ENCODE data around the gene ASB10. TPM values are rescaled to one million over a fixed set of nuclear protein-coding genes. Genes with fewer than 3 reads are reported as not detected.
A peak's percentile ranks its signal among the peaks of the same experiment; 100 is the strongest.

Gene ASB10
- total and polyA plus RNA-seq, 5 experiments from 2014 or later = not detected

- Mint-ChIP-seq H3K4me1 (peaks cover 0 to 2% (median 0%) of the 10 kb centered on the region in 4 donors), H3K4me3 (no peak overlapping the region), H3K9me3 (no peaks in the 10 kb centered on the region), H3K27me3 (peaks cover 13 to 51% (median 17%) of the 10 kb centered on the region in 5 donors), H3K36me3 (no peaks in the 10 kb centered on the region), H3K27ac (no peak overlapping the region)
- POLR2A ChIA-PET = no interaction called here
- peak in 1 of 10 donors; percentile 50 for DNase-seq
- ATAC-seq = no peak
These were observed 7.7 kb downstream of the ASB10 start for GRCh38 chr7:151179287-151179860.

GRCh38 chr7:151178831-151179230, 8.2 kb downstream of the ASB10 start:
- POLR2A ChIA-PET = no interaction called here
- no peaks in the 10 kb centered on the region for H3K9me3 Mint-ChIP-seq
- H3K4me3 Mint-ChIP-seq = no peak overlapping the region
- peaks cover 13 to 55% (median 17%) of the 10 kb centered on the region in 5 donors for H3K27me3 Mint-ChIP-seq
- no peaks in the 10 kb centered on the region for H3K36me3 Mint-ChIP-seq
- ATAC-seq (no peak), DNase-seq (peak in 1 of 10 donors; percentile 14)
- peaks cover 0 to 2% (median 0%) of the 10 kb centered on the region in 4 donors for H3K4me1 Mint-ChIP-seq
- no peak overlapping the region for H3K27ac Mint-ChIP-seq

GRCh38 chr7:151178236-151178635, 8.8 kb downstream of the ASB10 start:
- no peaks in the 10 kb centered on the region for H3K36me3 Mint-ChIP-seq

GRCh38 chr7:151177310-151177709, 9.7 kb downstream of the ASB10 start:
- no peaks in the 10 kb centered on the region for H3K36me3 Mint-ChIP-seq
- no peak overlapping the region for H3K27ac Mint-ChIP-seq
- no peak for ATAC-seq
- no peaks in the 10 kb centered on the region for H3K9me3 Mint-ChIP-seq
- H3K27me3 Mint-ChIP-seq = peaks cover 25 to 69% (median 29%) of the 10 kb centered on the region in 5 donors
- DNase-seq = no peak
- POLR2A ChIA-PET = no interaction called here
- H3K4me3 Mint-ChIP-seq = no peak overlapping the region
- peaks cover 4 to 13% (median 7%) of the 10 kb centered on the region in 4 donors for H3K4me1 Mint-ChIP-seq

More at GRCh38 chr7:151178236-151178635, 8.8 kb downstream of the ASB10 start:
- peaks cover 16 to 61% (median 22%) of the 10 kb centered on the region in 5 donors for H3K27me3 Mint-ChIP-seq
- POLR2A ChIA-PET = no interaction called here
- DNase-seq (no peak), ATAC-seq (no peak)
- peaks cover 0 to 3% (median 2%) of the 10 kb centered on the region in 4 donors for H3K4me1 Mint-ChIP-seq
- no peaks in the 10 kb centered on the region for H3K9me3 Mint-ChIP-seq
- no peak overlapping the region for H3K4me3 Mint-ChIP-seq
- H3K27ac Mint-ChIP-seq = no peak overlapping the region

GRCh38 chr7:151176401-151176800, 10.6 kb downstream of the ASB10 start:
- POLR2A ChIA-PET = no interaction called here
- no peak for DNase-seq
- Mint-ChIP-seq H3K27ac (no peak overlapping the region), H3K4me1 (peaks cover 6 to 14% (median 7%) of the 10 kb centered on the region in 4 donors), H3K4me3 (no peak overlapping the region), H3K9me3 (no peaks in the 10 kb centered on the region), H3K27me3 (peaks cover 27 to 66% (median 31%) of the 10 kb centered on the region in 5 donors), H3K36me3 (no peaks in the 10 kb centered on the region)
- no peak for ATAC-seq

GRCh38 chr7:151175793-151176311, 11.2 kb downstream of the ASB10 start:
- no peak for ATAC-seq
- H3K4me3 Mint-ChIP-seq = no peak overlapping the region
- peak overlapping the region in 1 of 10 donors; percentile 18 for H3K27ac Mint-ChIP-seq
- POLR2A ChIA-PET = no interaction called here
- H3K9me3 Mint-ChIP-seq = no peaks in the 10 kb centered on the region
- no peak for DNase-seq
- no peaks in the 10 kb centered on the region for H3K36me3 Mint-ChIP-seq
- peaks cover 31 to 72% (median 35%) of the 10 kb centered on the region in 5 donors for H3K27me3 Mint-ChIP-seq
- H3K4me1 Mint-ChIP-seq = peaks cover 6 to 14% (median 7%) of the 10 kb centered on the region in 4 donors

GRCh38 chr7:151175047-151175792, 11.8 kb downstream of the ASB10 start:
- DNase-seq = no peak
- H3K9me3 Mint-ChIP-seq = no peaks in the 10 kb centered on the region
- H3K4me3 Mint-ChIP-seq = no peak overlapping the region
- no peak for ATAC-seq
- no peak overlapping the region for H3K27ac Mint-ChIP-seq
- H3K4me1 Mint-ChIP-seq = peaks cover 6 to 14% (median 7%) of the 10 kb centered on the region in 4 donors
- POLR2A ChIA-PET = no interaction called here
- H3K36me3 Mint-ChIP-seq = no peaks in the 10 kb centered on the region
- peaks cover 30 to 75% (median 35%) of the 10 kb centered on the region in 5 donors for H3K27me3 Mint-ChIP-seq

GRCh38 chr7:151174246-151175046, 12.6 kb downstream of the ASB10 start:
- ATAC-seq = peak; percentile 27 to 45
- Mint-ChIP-seq H3K36me3 (no peaks in the 10 kb centered on the region), H3K9me3 (no peaks in the 10 kb centered on the region), H3K4me1 (peaks cover 6 to 14% (median 7%) of the 10 kb centered on the region in 4 donors), H3K27ac (no peak overlapping the region), H3K4me3 (peak overlapping the region in 1 of 10 donors; percentile 10), H3K27me3 (peaks cover 32 to 82% (median 39%) of the 10 kb centered on the region in 5 donors)
- peak in 4 of 10 donors; percentile 26 to 69 (median 33) for DNase-seq
- POLR2A ChIA-PET = no interaction called here

GRCh38 chr7:151173386-151174245, 13.4 kb downstream of the ASB10 start:
- POLR2A ChIA-PET = no interaction called here
- peaks cover 36 to 83% (median 45%) of the 10 kb centered on the region in 5 donors for H3K27me3 Mint-ChIP-seq
- peaks cover 7 to 17% (median 8%) of the 10 kb centered on the region in 4 donors for H3K4me1 Mint-ChIP-seq
- H3K9me3 Mint-ChIP-seq = no peaks in the 10 kb centered on the region
- H3K36me3 Mint-ChIP-seq = no peaks in the 10 kb centered on the region
- DNase-seq = no peak
- no peak overlapping the region for H3K4me3 Mint-ChIP-seq
- H3K27ac Mint-ChIP-seq = peak overlapping the region in 2 of 10 donors; percentile 39 to 59
- no peak for ATAC-seq

GRCh38 chr7:151172273-151173141, 14.5 kb downstream of the ASB10 start:
- peaks cover 40 to 82% (median 47%) of the 10 kb centered on the region in 5 donors for H3K27me3 Mint-ChIP-seq
- POLR2A ChIA-PET = no interaction called here
- peak overlapping the region in 3 of 10 donors; percentile 31 to 86 (median 57) for H3K27ac Mint-ChIP-seq

GRCh38 chr7:151168787-151169162, 18.3 kb downstream of the ASB10 start:
- no peaks in the 10 kb centered on the region for H3K36me3 Mint-ChIP-seq
- POLR2A ChIA-PET = interaction anchor here (0.7 kb wide), 1 partner anchor 16 kb away, joined by 3 read pairs; no protein-coding TSS in a partner anchor
- DNase-seq (no peak), ATAC-seq (no peak)
- no peak overlapping the region for H3K27ac Mint-ChIP-seq
- peaks cover 8 to 23% (median 13%) of the 10 kb centered on the region in 4 donors for H3K4me1 Mint-ChIP-seq
- H3K9me3 Mint-ChIP-seq = no peaks in the 10 kb centered on the region
- H3K4me3 Mint-ChIP-seq = peak overlapping the region; percentile 67 to 87 (median 80)
- peaks cover 36 to 57% (median 39%) of the 10 kb centered on the region in 5 donors for H3K27me3 Mint-ChIP-seq

More at GRCh38 chr7:151172273-151173141, 14.5 kb downstream of the ASB10 start:
- Mint-ChIP-seq H3K4me3 (peak overlapping the region in 1 of 10 donors; percentile 42), H3K4me1 (peaks cover 10 to 23% (median 11%) of the 10 kb centered on the region in 4 donors), H3K36me3 (no peaks in the 10 kb centered on the region), H3K9me3 (no peaks in the 10 kb centered on the region)
- ATAC-seq (peak; percentile 75 to 78), DNase-seq (peak; percentile 61 to 88 (median 80))

Data from naive thymus-derived CD8-positive, alpha-beta T cell (primary cell).